Gastrocnemius medialis (tissue), 4 donors: Measurements from ENCODE around the gene BMP7. TPM values are rescaled to one million over a fixed set of nuclear protein-coding genes. Genes with fewer than 3 reads are reported as not detected.

Experiments
- ATAC-seq, 2 donors: fragments of 150-250 bp; one replicate each; pipeline ENCODE4 v1.9.1; 2016
- DNase-seq, 2 donors: peaks; one replicate each; pipeline ENCODE4 v3.0.0-alpha.2; 2019
- H3K27ac ChIP-seq, 4 donors: fragments of 200-600 bp; sonication (generic); 1 replicate in 1 of 4; 2 replicates in 3 of 4; pipeline ENCODE4 v1.5.1; 2016 to 2018; ENCODE audit warnings: mild to moderate bottlenecking in 2 of 4, moderate library complexity in 1 of 4
- H3K27me3 ChIP-seq, 3 donors: fragments of 200-600 bp; sonication (generic) in 2 of 3; 1 replicate in 1 of 3; 2 replicates in 2 of 3; pipeline versions ENCODE4 v1.5.1 to v1.6.0; 2016 to 2019; ENCODE audit warnings: mild to moderate bottlenecking in 1 of 3, moderate library complexity in 1 of 3
- H3K36me3 ChIP-seq, 2 donors: fragments of 200-600 bp; sonication (generic) in 1 of 2; one replicate each; pipeline ENCODE4 v1.5.1; 2017 to 2018
- H3K4me1 ChIP-seq, 2 donors: fragments of 200-600 bp; sonication (generic) in 1 of 2; one replicate each; pipeline ENCODE4 v1.5.1; 2016 to 2017; ENCODE audit warnings: mild to moderate bottlenecking in 2 of 2
- H3K4me3 ChIP-seq, 4 donors: fragments of 200-600 bp; sonication (generic) in 3 of 4; 1 replicate in 1 of 4; 2 replicates in 3 of 4; pipeline ENCODE4 v1.5.1; 2016 to 2019; ENCODE audit warnings: mild to moderate bottlenecking in 2 of 4
- H3K9me3 ChIP-seq, 3 donors: fragments of 200-600 bp; sonication (generic) in 2 of 3; 1 replicate in 1 of 3; 2 replicates in 2 of 3; pipeline ENCODE4 v1.5.1; 2016 to 2019
- POLR2A ChIP-seq, 2 donors: fragments of 450-650 bp; IDR thresholded peaks; one replicate each; pipeline ENCODE4 v1.6.1; 2017; ENCODE audit warnings: antibody characterized with exemption in 2 of 2, mild to moderate bottlenecking in 2 of 2, moderate library complexity in 2 of 2
- in situ Hi-C, 4 donors: fragments of 200-750 bp; cut with MboI; loops; one replicate each; pipeline versions ENCODE4 v1.15.0 to v1.8.0; 2017; ENCODE audit warnings: low sequenced_read_pairs in 4 of 4
- intact Hi-C: fragments of 100-400 bp; cut with DNase I; formaldehyde crosslinking; loops from one replicate; pipeline ENCODE4 v1.15.1; 2023; ENCODE audit warnings: low total_unique reads
- total RNA-seq, 4 donors: library from RNA; depleted of rRNA; stranded (reverse); fragments of >200 nt; gene quantifications; one replicate each; pipeline versions ENCODE4 v1.1.0 to v1.2.3, GENCODE V29; 2016
- TF ChIP-seq, protein P1 (sequence below), 5 experiments: fragments of 450-650 bp in 3 of 5; fragments of 200-600 bp in 2 of 5; sonication (generic) in 2 of 5; IDR thresholded peaks in 4 of 5; conservative IDR thresholded peaks in 1 of 5; 1 replicate in 4 of 5; 2 replicates in 1 of 5; pipeline ENCODE4 v1.5.1; 2016 to 2019; ENCODE audit warnings: antibody characterized with exemption in 5 of 5, mild to moderate bottlenecking in 3 of 5, moderate library complexity in 3 of 5

Gene BMP7
- total RNA-seq, 4 donors from 2014 or later, result 0.52 TPM; not detected in 3

DNA sequence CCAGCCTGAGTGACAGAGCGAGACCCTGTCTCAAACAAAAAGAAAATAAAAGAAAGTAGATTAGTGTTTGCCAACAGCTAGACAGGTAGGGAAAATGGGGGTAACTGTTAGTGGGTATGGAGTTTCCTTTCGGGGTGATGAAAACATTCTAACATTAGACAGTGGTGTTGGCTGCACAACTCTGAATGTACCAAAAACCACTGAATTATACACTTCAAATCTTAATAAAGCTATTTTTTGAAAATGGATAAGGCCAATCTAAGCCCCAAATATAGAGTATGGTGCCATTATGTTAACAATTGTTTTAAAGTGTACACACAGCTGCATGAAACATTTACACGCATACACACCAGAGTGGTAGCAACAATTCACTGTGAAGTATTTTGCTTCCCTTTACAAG lies 57.0 kb downstream of the BMP7 start:
- in situ Hi-C loops (no loop called here), intact Hi-C loops (no loop called here)
- Histone ChIP-seq H3K4me3 (no peak overlapping the region), H3K27me3 (no peaks in the 10 kb centered on the region), H3K27ac (no peak overlapping the region), H3K9me3 (no peaks in the 10 kb centered on the region), H3K4me1 (no peaks in the 10 kb centered on the region), H3K36me3 (no peaks in the 10 kb centered on the region)
- DNase-seq (no peak), ATAC-seq (no peak)
- no peak for TF ChIP-seq POLR2A (IDR thresholded peaks at IDR 0.05)
- TF ChIP-seq, protein P1, sequence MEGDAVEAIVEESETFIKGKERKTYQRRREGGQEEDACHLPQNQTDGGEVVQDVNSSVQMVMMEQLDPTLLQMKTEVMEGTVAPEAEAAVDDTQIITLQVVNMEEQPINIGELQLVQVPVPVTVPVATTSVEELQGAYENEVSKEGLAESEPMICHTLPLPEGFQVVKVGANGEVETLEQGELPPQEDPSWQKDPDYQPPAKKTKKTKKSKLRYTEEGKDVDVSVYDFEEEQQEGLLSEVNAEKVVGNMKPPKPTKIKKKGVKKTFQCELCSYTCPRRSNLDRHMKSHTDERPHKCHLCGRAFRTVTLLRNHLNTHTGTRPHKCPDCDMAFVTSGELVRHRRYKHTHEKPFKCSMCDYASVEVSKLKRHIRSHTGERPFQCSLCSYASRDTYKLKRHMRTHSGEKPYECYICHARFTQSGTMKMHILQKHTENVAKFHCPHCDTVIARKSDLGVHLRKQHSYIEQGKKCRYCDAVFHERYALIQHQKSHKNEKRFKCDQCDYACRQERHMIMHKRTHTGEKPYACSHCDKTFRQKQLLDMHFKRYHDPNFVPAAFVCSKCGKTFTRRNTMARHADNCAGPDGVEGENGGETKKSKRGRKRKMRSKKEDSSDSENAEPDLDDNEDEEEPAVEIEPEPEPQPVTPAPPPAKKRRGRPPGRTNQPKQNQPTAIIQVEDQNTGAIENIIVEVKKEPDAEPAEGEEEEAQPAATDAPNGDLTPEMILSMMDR (IDR thresholded peaks at IDR 0.05 in 4 of 5, conservative IDR thresholded peaks at IDR 0.05 in 1 of 5), result no peak

DNA sequence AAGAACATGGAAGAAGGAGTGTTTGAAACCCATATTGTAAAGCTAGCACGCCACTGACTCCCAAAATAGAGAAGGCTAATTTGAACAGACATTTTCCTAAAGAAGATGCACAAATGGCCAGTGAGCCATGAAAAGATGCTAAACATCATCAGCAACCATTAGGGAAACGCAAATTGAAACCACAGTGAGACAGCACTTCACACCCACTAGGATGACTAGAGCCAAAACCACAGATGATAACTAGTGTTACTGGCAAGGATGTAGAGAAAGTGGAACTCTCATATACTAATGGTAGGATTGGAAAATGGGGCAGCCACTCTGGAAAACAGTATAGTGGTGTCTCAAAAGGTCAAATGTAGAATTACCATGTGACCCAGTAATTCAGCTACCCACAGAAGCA lies 58.2 kb downstream of the BMP7 start:
- Histone ChIP-seq H3K4me3 (no peak overlapping the region), H3K4me1 (no peaks in the 10 kb centered on the region), H3K27me3 (no peaks in the 10 kb centered on the region), H3K27ac (no peak overlapping the region), H3K9me3 (no peaks in the 10 kb centered on the region), H3K36me3 (no peaks in the 10 kb centered on the region)
- intact Hi-C loops, result no loop called here
- in situ Hi-C loops, result no loop called here
- ATAC-seq (no peak), DNase-seq (no peak)
- TF ChIP-seq POLR2A (IDR thresholded peaks at IDR 0.05), result no peak
- TF ChIP-seq, protein P1 (IDR thresholded peaks at IDR 0.05 in 4 of 5, conservative IDR thresholded peaks at IDR 0.05 in 1 of 5), result no peak

DNA sequence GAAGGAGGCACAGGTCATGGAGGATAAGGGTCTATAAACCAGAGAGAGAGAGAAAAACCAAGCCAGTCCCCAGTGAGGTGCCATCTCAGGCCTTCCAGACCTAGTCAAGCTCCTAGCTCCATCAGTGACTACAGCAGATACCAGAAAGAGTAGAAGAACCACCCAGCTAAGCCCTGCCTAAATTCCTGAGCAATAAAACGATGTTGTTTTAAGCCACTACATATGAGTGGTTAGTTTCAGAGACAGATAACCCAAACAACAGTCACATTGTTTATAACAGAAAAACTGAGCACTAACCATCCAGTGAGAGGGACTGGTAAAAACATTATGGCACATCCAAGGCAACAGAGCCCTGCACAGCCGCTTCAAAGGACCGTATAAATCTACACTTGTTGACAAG lies 59.2 kb downstream of the BMP7 start:
- DNase-seq, result no peak
- Histone ChIP-seq H3K9me3 (no peaks in the 10 kb centered on the region), H3K27ac (no peak overlapping the region), H3K4me3 (no peak overlapping the region), H3K27me3 (no peaks in the 10 kb centered on the region), H3K36me3 (no peaks in the 10 kb centered on the region), H3K4me1 (no peaks in the 10 kb centered on the region)
- TF ChIP-seq, protein P1 (IDR thresholded peaks at IDR 0.05 in 4 of 5, conservative IDR thresholded peaks at IDR 0.05 in 1 of 5), result no peak
- TF ChIP-seq POLR2A (IDR thresholded peaks at IDR 0.05), result no peak
- in situ Hi-C loops, result no loop called here
- intact Hi-C loops, result no loop called here
- no peak for ATAC-seq

DNA sequence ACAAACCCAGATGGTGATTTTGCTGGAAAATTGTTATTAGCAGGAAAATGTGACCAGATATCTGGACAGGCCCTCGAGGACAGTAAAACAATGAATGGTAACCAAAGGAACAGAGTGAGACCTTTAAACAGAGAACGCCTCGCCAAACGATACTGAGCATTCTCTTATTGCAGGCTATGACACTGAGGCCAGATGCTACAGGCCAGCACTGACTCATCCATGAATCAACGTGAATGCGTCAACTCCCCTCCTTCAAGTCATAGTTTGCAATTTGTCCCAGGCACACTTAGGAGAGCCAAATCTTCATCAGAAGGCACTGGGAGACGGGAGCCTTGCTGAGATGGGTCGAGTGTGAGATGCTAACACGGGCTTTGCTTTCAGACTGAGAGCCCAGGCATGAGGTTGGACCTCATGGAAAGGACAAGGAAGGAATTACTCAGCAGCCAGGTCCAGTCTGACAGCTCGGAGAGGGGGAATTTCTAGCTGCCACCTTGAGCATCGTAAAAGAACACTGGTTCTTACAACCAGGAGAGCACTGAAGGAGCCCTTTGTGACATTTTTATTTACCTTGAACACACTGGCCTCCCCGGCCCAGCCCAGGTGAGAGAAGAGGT lies 60.7 kb downstream of the BMP7 start:
- no peaks in the 10 kb centered on the region for H3K4me1 ChIP-seq
- TF ChIP-seq POLR2A (IDR thresholded peaks at IDR 0.05), result no peak
- TF ChIP-seq, protein P1 (IDR thresholded peaks at IDR 0.05 in 4 of 5, conservative IDR thresholded peaks at IDR 0.05 in 1 of 5), result no peak
- no peaks in the 10 kb centered on the region for H3K9me3 ChIP-seq
- no peaks in the 10 kb centered on the region for H3K36me3 ChIP-seq
- ATAC-seq (peak in 1 of 2 donors; percentile 56), DNase-seq (no peak)
- no peak overlapping the region for H3K27ac ChIP-seq
- intact Hi-C loops (no loop called here), in situ Hi-C loops (no loop called here)
- H3K4me3 ChIP-seq, result no peak overlapping the region
- no peaks in the 10 kb centered on the region for H3K27me3 ChIP-seq

DNA sequence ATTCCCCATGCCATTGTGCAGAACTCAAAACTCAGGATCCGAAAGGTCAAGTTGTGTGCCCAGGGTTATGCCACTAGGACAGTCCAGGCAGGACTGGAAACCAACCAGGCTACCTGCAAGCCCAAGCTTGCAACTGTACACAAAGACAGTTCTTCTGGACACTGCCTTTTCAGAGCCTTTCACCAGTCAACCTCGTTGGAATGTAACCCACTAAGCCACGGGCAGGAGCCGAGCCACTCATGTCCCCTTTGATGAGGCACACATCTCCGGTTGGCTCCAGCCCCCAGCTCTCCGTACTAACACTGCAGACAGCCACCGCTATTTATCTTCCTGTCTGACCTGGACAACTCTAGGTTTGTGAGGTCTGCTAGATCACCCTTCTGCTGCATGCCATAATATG lies 62.5 kb downstream of the BMP7 start:
- Histone ChIP-seq H3K36me3 (no peaks in the 10 kb centered on the region), H3K27ac (no peak overlapping the region), H3K9me3 (no peaks in the 10 kb centered on the region), H3K4me3 (no peak overlapping the region), H3K4me1 (no peaks in the 10 kb centered on the region), H3K27me3 (no peaks in the 10 kb centered on the region)
- in situ Hi-C loops, result no loop called here
- ATAC-seq, result no peak
- DNase-seq, result no peak
- intact Hi-C loops, result no loop called here
- TF ChIP-seq, protein P1 (IDR thresholded peaks at IDR 0.05 in 4 of 5, conservative IDR thresholded peaks at IDR 0.05 in 1 of 5), result no peak
- TF ChIP-seq POLR2A (IDR thresholded peaks at IDR 0.05), result no peak
